Inflammatory macrophage treated with lipopolysaccharide for 4 hours (primary cell): ENCODE results near the gene TCAF1.
A peak's percentile ranks its signal among the peaks of the same experiment; 100 is the strongest.
"Not testable (repeated sequence)": the region's sequence is repeated elsewhere in the genome, so short reads cannot be mapped to it uniquely, and the experiment has no call there.

Experiments
- DNase-seq: peaks from one replicate; pipeline ENCODE4 v3.0.0-alpha.2; 2020

The TCAF1 gene

DNA sequence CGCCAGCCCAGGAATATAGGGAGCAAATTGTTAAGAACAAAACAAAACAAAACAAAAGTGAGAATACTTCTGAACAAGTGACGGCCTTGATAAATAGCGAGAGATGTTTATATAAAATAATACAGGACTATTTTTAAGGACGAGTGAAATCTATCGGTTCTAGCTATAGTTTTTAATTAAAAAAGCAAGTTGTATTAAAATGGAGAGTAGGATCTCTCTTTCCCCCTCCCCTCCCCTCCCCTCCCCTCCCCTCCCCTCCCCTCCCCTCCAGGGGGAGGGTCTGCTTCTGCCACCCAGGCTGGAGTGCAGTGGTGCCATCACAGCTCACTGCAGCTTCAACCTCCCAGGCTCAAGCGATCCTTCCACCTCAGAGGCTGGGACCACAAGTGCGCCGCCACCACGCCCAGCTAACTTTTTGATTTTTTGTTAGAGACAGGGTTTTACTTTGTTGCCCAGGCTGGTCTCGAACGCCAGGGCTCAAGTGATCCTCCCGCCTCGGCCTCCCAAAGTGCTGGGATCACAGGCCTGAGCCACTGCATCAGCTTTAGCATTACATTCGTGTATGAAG is 440 bp upstream of the TCAF1 start:
- no peak for DNase-seq

DNA sequence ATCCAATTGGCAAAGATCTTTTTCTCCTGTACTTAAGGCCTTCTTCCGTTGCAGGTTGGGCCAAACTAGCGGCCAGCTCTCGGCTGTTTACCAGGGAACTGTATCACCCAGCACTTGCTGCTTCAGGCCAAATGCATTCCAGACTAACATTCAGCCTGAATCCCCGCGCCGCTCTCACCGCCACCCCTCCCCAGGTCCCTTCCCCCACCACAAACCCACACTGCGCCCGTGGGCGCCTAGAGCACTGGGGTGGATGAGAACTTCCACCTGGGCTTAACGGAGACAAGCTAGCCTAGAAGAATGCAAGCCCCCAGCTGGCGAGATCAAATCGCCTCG is 676 bp downstream of the TCAF1 start:
- no peak for DNase-seq

DNA sequence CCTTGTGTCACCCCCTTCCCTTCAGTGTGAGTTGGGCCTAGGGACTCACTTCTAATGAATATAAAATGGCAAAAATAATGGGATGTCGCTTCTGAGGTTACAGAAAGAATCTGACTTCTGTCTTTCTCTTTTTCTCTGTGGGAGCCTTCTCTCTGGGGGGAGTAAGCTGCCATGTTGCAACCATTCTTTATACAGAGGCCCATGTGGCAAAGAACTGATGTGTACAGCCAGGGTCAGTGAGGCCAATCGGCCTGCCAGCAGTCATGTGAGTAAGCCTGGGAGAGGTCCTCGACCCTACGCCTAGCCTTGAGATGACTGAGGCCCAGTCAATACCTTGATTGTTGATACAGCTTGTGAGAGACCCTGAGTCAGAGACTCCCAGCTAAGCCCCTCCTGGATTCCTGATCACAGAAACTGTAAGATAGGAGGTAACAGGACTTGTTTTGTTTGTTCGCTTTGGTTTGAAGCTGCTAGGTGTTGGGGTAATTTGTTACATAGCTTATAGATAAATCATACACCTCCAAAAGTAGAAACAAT is 1.7 kb downstream of the TCAF1 start:
- DNase-seq = no peak

DNA sequence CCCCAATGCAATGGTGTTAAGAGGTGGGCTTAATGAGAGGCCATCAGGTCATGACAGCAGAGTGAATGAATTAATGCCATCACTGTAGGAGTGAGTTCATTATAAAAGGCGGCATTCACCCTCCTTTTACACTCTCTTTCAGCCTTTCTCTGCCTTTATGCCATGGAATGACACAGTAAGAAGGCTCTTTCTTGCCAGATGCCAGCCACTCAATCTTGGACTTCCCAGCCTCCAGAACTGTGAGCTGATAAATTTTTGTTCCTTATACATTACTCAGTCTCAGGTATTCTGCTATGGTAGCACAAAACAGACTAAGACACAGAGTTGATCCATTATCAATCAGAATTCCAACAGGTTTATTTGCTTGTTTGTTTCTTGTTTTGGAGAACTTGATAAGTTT is 3.2 kb downstream of the TCAF1 start:
- DNase-seq = no peak

DNA sequence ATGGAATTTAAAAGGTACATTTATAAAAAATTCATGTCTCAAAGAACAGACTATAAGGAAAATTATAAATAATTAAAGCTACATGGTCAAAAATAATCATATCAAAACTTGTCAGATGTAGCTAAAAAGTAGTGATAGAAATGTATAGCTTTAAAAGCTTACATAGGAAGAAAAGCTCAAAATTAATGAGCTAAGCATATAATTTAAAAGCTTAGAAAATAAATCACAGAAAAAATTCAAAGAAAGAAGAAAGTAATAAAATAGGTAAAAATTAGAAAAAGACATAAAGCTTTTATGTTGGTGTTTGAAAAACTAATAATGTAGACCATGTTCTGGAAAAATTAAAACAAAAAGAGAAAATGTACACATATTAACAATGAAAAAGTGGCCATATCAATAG is 5.3 kb downstream of the TCAF1 start:
- no peak for DNase-seq

DNA sequence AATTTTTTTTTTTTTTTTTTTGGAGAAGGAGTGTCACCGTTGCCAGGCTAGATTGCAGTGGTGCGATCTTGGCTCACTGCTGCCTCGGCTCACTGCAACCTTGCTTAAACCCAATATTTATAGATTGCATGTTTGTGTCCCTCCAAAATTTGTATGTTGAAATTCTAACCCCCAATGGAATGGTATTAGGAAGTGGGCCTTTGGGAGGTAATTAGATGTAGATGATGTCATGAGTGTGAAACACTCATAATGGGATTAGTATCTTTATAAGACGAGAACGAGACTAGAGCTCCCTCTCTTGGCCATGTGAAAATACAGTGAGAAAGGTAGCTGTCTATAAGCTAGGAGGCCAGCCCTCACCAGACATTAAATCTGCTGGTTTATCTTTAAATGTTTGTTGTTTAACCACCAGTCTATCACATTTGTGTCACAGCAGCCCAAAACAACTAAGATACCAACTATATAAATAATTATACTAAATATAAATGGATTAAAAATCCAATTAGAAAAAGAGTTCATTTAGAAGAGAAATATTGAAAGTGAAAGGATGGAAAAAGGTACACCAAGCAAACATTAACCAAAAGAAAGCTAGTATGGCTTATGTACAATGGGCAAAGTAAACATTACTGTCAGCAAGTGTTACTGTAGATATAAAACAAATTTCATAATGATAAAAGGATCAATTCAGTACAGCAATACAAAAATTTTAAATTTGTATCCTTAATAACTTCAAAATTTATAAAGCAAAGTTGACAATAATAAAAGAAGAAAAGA is 9.3 kb downstream of the TCAF1 start:
- peak; percentile 20 for DNase-seq

DNA sequence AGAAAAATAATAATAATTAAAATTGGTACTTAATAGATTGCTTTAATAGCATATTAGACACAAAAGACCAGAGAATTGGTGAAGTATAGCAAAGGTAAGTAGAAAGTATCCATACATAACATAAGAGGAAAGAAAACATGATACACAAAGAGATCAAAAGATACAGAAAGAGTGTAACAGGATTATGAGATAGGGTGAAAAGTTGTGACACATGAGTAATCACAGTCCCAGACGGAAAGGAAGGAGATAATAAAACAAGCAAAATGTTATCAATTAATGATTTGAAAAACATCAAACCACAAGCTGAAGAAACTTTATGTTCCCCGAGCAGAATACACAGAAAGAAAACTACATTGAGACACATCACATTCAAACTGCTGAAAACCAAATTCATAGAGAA is 10.5 kb downstream of the TCAF1 start:
- no peak for DNase-seq

DNA sequence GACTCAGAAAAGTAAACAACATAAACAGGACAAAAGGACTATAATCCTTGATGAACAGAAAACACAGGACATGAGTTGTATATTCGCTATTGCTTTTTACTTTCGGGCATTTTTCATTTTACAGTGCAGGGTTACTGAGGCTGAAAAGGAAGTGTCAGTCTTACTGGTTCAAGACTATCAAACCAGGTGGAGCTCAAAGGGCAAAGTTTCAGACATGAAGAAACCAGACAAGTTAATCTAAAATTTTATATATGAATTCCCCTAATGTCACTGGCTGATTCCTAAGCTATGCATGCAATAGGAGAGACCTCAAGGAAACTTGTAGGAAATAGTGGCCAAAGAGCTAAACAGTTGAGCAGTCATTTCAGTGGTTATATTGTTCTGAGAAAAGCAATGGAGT is 11.4 kb downstream of the TCAF1 start:
- DNase-seq = no peak

DNA sequence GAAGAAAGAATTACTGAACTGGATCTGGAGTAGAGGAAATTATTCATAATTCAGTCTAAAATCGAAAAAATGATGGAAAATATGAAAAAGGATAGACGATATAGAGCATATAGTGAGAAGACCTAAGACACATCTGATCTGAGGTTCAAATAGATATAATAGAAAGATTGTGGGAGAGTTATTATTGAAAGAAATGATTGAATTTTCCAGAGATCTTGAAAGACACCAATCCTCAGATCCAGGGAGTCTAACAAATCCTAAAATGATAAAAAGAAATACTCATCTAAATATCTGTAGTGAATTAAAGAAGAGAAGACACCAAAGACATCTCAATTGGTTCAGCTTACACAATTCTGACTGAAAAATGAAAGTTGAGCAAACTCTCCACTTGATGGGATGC is 12.9 kb downstream of the TCAF1 start:
- DNase-seq = no peak

DNA sequence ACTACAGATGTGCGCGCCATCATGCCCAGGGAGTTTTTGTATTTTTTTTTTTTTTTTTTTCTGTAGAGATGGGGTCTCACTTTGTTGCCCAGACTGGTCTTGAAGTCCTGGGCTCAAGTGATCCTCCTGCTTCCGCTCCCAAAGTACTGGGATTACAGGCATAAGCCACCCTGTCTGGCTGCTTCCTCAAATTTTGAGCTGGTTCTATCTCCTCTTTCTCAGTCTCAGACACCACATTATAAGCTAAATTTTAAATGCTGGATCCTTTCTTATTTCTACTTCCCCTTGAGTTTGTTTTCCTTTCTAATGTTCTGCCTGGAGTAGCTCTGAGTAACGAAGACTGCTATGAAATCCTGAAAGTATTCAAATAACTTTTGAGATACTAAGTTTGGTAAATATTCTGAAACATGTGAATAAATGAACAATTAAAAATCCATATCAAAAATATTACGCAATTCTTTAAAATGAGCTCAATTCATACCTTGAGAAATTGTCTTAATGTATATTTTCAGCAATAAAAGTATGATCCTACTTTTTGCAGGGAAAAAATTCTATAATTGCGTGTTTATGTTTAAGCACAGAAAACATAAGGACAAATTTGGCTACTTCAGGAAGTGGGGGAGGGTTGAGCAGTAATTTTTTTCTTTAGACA is 15.0 kb downstream of the TCAF1 start:
- DNase-seq = no peak

DNA sequence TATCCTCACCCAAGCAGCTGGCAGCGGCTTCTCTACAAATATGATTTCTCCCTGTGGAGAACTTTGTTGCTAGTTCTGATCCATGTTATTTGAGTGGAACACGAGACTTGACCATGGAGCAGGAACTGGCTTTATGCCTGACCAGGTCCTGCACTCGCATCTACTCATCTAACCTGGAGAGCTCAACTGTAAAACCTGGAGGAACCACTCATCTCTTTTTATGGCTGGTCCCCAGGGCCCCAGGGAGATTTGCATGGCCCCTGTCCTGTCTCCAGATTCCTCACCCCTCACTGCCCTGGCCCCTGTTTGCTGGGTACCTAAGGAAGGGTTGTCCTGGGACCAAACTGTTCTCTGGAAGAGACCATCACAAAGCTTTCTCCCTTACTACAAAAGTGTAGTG is 16.0 kb downstream of the TCAF1 start:
- DNase-seq = no peak

DNA sequence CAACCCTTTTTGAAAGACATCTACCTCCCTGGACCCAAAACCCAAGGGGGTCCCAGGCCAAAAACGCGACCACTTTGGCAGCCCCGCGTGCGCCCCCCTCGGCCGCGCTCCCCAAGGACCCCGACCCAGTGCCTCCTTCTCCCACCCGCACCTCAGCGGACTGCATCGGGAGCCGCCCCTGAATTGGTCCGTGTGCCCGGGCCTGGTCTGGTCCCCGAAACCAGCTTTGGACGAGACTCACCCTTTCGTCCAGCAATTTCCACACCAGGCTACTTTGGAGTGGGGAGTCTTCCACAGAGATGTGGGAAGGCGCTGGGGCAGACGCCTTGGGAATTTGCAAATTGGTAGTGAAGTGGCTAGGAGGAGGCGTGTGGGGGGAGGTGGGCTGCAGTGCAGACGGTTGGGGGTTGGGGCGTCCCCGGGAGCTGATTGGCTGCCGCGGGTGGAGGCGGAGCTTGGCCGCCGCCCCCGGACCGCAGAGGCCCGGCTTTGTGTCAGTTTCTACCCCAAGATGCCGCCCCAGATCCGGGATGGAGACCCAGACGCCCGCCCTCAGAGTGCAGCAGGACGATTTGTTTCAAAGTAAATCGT is 16.9 kb downstream of the TCAF1 start:
- DNase-seq = no peak

DNA sequence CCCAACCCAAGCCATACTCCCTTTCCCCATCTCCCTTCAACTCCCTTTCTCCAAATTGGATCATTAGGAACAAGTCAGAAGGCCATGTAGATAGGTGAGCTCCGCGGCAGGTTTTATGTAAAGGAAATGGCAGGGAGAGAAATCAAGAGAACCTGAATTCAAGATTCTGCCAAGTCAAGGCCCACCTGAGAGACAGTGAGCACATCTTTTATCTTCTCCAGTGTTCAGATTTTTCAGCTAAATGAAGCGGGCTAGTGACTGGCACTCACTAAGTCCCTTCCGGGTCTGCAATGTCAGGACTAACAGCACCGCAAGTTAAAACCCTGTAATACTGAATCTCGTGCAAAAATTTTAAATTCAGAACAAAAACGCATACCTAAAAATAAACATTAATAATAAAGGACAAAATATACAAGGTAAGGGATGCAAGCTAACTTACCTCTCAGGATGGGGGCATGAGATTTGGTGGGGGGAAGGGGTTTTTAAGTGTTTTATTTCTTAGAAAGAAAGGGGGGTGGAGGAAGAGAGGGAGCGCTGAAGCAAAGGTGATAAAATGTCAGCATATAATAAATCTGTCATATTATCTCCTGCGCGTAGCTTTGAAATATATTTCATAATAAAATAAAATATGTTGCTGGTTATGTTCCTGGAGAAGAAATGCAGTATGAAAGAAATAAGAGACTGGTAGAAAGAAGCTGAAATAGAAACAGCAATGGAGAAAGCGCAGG is 17.6 kb downstream of the TCAF1 start:
- no peak for DNase-seq

DNA sequence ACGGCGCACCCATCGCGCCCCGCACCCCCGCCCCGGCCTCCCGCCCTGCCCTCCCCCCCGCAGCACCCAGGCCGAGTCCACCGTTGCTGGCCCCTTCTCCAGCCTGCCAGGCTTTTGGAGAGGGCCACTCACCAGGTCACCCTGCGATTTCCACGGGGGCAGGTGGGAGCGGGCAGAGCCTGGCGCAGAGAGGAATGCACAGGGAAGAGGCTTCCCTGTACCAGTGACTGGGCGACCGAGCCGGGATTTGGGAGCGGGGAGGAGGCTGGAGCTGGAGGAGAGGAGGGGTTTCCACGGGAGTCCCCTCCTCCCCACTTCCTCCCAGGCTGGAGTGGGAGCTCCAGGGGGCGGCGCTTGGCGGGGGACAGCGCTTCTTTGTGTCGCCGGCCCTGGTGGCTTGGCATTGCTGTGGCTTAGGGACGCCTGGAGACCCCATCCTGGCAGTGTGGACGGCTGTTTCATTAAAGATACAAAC is 19.3 kb downstream of the TCAF1 start:
- no peak for DNase-seq

DNA sequence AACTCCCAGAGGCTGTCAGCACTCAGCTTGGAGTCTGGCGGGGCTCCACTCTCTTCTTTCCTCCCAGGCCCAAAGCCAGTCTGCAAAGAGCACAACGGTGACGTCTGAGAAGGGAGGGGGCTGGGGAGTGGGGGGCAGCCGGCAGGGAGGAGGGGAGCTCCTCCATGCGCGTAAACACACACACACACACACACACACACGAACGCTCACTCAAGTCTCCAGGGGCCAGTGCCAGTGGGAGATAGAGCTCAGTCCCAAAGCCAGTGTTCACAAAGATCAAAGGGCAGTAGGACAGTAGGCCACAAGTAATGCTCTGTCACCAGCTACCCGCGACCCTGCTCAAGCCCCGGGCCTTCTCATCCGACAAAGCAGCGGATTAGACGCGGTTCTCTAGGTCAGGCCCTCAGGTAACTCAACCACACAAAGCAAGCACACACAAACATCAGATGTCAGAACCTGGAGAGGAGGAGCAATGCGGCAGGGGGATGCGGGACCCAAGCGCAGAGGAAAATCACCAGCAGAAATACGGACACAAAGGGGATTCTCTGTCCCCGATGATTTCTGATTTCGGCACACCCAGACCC is 19.9 kb downstream of the TCAF1 start:
- no peak for DNase-seq

DNA sequence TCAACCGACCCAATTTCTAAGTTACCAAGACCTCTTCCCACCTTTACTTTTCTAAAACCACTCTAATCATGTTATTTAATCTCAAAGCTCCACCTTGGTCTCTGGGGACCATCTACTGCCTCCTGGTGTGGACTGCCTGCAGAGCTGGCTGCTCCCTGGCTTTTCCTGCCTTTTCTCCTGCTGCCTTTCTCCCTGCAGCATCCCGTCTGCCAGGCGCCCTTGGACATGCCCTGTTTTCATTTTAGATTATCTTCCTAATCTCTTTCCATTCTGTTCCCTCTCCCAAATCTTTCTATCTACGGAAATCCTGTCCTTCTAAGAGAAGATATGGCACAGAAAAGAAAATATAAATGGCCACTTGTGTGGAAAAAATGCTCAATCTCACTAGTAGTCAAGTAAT is 23.1 kb downstream of the TCAF1 start:
- no peak for DNase-seq

DNA sequence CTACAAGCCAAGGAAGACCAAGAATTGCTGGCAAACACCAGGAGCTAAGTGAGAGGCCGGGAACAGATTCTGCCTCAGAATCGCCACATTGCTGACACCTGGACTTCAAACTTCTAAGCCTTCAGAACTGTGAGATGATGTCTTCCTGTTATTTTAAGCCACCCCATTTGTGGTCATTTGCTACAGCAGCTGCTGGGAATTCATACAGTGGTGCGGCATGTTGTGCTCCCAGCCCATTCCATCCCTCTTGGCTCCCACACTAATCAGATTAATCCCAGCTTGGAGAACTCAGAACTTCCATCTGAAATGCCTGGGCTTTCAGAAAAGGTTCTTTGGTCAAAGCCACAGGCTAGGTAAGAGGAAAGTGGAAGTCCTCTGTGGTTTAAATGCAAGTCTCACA is 24.9 kb downstream of the TCAF1 start:
- DNase-seq = no peak

DNA sequence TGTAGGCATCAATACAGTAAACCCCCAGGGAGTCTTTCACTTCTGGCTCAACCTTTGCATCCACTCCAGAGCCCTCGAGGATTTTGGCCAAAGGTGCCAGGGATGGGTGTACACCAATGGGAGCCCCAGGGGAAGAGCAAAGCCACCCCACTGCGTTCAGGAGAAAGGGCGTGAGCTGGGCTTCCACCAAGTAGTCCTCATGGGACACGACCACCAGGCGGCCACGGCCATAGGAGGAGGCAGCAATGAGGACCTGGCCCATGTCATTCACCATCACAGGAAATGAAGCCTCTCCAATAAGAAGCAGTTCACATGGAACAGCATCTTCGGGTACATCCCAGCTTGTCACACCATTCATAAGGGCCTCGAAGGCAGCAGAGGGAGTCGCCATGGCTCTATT is 25.8 kb downstream of the TCAF1 start:
- no peak for DNase-seq

DNA sequence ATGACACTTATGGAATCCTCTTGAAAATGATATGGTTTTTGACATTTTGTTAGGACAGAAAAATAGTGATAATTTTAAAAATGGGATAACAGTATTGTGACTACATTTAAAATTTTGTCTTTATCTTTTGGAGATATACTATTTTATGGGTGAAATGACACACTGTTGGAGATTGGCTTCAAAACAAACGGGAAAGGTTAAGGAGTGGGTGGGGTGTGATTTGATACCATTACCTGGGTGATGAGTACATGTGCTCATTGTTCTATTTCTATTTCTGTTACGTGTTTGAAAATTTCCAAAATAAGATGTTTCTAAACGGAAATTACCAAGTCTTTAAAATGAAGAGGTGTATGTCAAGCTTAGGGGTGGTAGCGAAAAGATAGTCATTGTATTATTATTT is 28.7 kb downstream of the TCAF1 start:
- DNase-seq = not testable (repeated sequence)

DNA sequence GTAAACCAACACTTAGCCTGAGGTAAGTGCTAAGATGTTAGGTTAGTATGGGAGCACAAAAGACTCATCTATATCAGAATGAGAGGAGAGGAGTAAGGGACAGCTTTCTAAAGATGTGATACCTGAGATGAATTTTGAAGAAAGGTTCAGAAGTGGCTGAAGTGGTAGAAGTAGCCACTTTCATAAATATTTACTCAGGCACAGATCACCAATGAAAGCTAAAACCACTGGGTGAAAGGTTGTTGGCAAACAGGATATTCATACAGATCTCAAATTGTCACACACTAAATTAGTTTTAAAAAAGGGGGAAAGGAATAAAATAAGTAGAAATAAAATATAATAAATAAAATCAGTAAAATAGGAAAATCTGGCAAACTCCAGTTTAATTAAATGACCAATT is 30.4 kb downstream of the TCAF1 start:
- DNase-seq = not testable (repeated sequence)

DNA sequence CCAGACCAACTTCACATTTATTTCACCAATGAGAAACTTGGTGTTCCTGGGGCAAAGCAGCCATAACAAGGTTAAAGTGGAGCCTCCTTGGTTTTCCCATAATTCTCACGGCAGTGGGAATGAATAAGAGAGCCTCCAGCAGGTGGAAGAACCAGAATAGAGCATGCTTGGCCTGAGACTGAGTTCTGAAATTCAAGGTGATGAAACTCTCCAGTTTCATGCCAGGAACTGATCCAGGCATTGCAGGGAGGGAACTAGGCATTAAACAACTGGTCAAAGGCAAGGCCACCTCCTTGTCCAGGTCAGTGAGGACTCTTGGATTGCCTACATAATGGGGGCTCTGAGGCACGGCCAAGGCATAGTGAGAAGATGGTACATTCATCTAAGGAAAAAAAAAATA is 44.0 kb downstream of the TCAF1 start:
- not testable (repeated sequence) for DNase-seq

DNA sequence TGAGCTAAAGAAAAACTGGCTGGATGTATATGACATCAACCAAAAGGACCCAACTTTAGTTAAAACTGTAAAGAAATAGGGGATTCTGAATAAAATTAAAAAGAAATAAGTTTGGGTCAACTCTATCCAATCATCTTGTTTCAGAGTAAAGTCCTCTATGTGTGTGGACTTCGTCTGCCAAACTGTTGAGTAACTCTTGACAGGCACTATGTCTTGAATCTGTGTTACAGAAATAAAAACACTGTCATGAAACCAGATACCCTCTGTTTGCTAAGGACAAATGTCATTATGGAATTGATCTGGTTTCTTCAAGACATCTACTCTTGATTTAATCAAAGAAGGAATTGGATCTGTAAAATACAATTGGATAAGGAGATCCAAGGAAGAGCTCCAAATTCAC is 46.5 kb downstream of the TCAF1 start:
- DNase-seq = not testable (repeated sequence)

DNA sequence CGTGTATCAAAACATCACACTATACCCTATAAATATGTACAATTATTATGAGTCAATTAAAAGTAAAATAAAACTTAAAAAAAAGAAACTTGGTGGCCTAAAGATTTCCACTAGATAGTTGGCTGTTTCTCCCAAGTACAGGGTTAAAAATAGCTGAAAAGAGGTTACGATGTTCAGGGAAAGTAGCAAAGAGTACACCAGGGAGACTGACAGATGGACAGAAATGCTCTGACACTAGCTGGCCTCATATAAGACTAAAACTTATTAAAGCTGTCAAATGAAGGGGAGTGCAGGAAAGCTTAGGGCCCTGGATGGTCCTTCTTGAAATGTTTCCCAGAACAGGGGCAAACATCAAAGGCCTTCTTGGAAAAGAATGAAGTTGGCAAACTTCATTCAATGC is 51.3 kb downstream of the TCAF1 start:
- no peak for DNase-seq
